Sigmoid colon (tissue), 4 donors: ENCODE measurements around the gene MAP4.

ENCODE experiments used
- EP300 ChIP-seq, 4 donors: sonication (generic); formaldehyde crosslinking; IDR thresholded peaks; one replicate each; pipeline ENCODE4 v1.6.1; 2017; ENCODE audit warnings: antibody characterized with exemption in 4 of 4
- POLR2A ChIP-seq, 2 donors: fragments of 450-650 bp; IDR thresholded peaks; one replicate each; pipeline ENCODE4 v1.6.1; 2016; ENCODE audit warnings: antibody characterized with exemption in 2 of 2, mild to moderate bottlenecking in 2 of 2, moderate library complexity in 2 of 2
- POLR2AphosphoS5 ChIP-seq, 4 donors: sonication (generic); formaldehyde crosslinking; IDR thresholded peaks; one replicate each; pipeline ENCODE4 v1.6.1; 2017; ENCODE audit warnings: antibody characterized with exemption in 4 of 4
- TF ChIP-seq, protein P1 (sequence below), 4 experiments: fragments of 450-650 bp in 3 of 4; fragments of 200-600 bp in 1 of 4; IDR thresholded peaks; one replicate each; pipeline ENCODE4 v1.5.1; 2016 to 2019; ENCODE audit warnings: antibody characterized with exemption in 4 of 4, mild to moderate bottlenecking in 3 of 4, moderate library complexity in 2 of 4

DNA sequence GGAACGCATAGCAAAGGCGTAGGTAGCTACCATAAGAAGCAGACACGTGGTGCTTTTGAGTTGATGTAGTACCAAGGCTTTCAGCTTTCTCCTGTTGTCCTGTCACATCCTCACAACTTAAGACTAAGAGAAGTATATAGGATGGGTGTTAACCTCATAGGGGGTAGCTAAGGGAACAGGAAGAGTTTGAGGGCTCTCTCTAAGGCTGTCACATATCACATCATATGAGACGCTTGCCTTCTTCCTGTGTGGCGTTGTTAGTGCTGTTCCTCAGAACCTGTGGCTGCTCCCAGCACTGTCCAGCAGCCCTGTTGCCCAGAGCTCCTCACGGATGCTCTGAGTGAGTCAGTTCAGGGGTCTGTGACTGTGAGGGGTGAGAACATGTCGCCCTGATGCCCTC is 198.6 kb downstream of the MAP4 start:
- TF ChIP-seq, protein P1, sequence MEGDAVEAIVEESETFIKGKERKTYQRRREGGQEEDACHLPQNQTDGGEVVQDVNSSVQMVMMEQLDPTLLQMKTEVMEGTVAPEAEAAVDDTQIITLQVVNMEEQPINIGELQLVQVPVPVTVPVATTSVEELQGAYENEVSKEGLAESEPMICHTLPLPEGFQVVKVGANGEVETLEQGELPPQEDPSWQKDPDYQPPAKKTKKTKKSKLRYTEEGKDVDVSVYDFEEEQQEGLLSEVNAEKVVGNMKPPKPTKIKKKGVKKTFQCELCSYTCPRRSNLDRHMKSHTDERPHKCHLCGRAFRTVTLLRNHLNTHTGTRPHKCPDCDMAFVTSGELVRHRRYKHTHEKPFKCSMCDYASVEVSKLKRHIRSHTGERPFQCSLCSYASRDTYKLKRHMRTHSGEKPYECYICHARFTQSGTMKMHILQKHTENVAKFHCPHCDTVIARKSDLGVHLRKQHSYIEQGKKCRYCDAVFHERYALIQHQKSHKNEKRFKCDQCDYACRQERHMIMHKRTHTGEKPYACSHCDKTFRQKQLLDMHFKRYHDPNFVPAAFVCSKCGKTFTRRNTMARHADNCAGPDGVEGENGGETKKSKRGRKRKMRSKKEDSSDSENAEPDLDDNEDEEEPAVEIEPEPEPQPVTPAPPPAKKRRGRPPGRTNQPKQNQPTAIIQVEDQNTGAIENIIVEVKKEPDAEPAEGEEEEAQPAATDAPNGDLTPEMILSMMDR (IDR thresholded peaks at IDR 0.05), result no peak
- TF ChIP-seq EP300 (IDR thresholded peaks at IDR 0.05), result no peak
- TF ChIP-seq POLR2A (IDR thresholded peaks at IDR 0.05), result no peak
- TF ChIP-seq POLR2AphosphoS5 (IDR thresholded peaks at IDR 0.05), result no peak
